IMR-90 (cell line): ENCODE results near the gene PPARGC1A. TPM values are rescaled to one million over a fixed set of nuclear protein-coding genes. Genes with fewer than 3 reads are reported as not detected.

Experiments
- ATAC-seq: fragments of 200-7000 bp; cut with Tn5 transposase; 2 replicates; pipeline ENCODE4 v1.9.1; 2020; ENCODE audit warnings: low read depth, mild to moderate bottlenecking, moderate library complexity
- BruUV-seq: library from RNA; stranded (reverse); fragments of 400-500 nt; replicated peaks from 2 replicates; lab custom pipeline; 2021; lab: Mats Ljungman, UMichigan
- CTCF ChIA-PET: fragments of 300-600 bp; formaldehyde crosslinking; extraction: SDS; loops from one replicate; lab custom pipeline; 2021; ENCODE audit warnings: antibody characterized with exemption; lab: Yijun Ruan, JAX
- POLR2A ChIA-PET: fragments of 300-600 bp; sonication (Branson Sonifier 250); formaldehyde crosslinking; loops from one replicate; lab custom pipeline; 2022; ENCODE audit warnings: antibody characterized with exemption; ENCODE audit not compliant: unreplicated experiment; lab: Charles Lee
- DNase-seq: peaks from one replicate; pipeline ENCODE4 v3.0.0; 2013
- H2AFZ ChIP-seq: replicated peaks from 2 replicates; pipeline ENCODE3; 2013; ENCODE audit warnings: low read length, mild to moderate bottlenecking; ENCODE audit not compliant: poor library complexity
- H2AK5ac ChIP-seq: 2 replicates; pipeline ENCODE4 v1.6.1; 2013; ENCODE audit warnings: low read depth, low read length, inconsistent platforms
- H2AK9ac ChIP-seq: replicated peaks from 2 replicates; pipeline ENCODE3; 2013; ENCODE audit warnings: mild to moderate bottlenecking, low read depth, low read length, moderate library complexity; ENCODE audit not compliant: poor library complexity
- H2BK120ac ChIP-seq: 2 replicates; pipeline ENCODE4 v1.6.1; 2013; ENCODE audit warnings: low read depth, low read length, inconsistent platforms
- H2BK15ac ChIP-seq: 3 replicates; pipeline ENCODE4 v1.6.1; 2013; ENCODE audit warnings: low read depth, low read length, inconsistent platforms
- H2BK20ac ChIP-seq: 2 replicates; pipeline ENCODE4 v1.6.1; 2013; ENCODE audit warnings: low read depth, mild to moderate bottlenecking, inconsistent platforms, low read length, moderate library complexity
- H2BK5ac ChIP-seq: 2 replicates; pipeline ENCODE4 v1.6.1; 2013; ENCODE audit warnings: mild to moderate bottlenecking, low read depth, low read length, inconsistent platforms; ENCODE audit not compliant: poor library complexity, severe bottlenecking
- H3K14ac ChIP-seq: replicated peaks from 2 replicates; pipeline ENCODE4 v1.6.1; 2013; ENCODE audit warnings: low read depth, low read length, inconsistent platforms
- H3K18ac ChIP-seq: 2 replicates; pipeline ENCODE4 v1.6.1; 2013; ENCODE audit warnings: low read depth, low read length, control low read depth
- H3K23ac ChIP-seq: 2 replicates; pipeline ENCODE4 v1.6.1; 2013; ENCODE audit warnings: low read depth, low read length, inconsistent platforms
- H3K27ac ChIP-seq: 2 replicates; pipeline ENCODE4 v1.5.1; 2013; ENCODE audit warnings: mild to moderate bottlenecking, control low read depth, low read length; ENCODE audit not compliant: insufficient read depth
- H3K27me3 ChIP-seq: 2 replicates; pipeline ENCODE4 v1.6.1; 2013; ENCODE audit warnings: low read length; ENCODE audit not compliant: control insufficient read depth, insufficient read depth
- H3K36me3 ChIP-seq: 2 replicates; pipeline ENCODE4 v1.6.1; 2013; ENCODE audit warnings: low read length, mixed read lengths; ENCODE audit not compliant: control insufficient read depth, insufficient read depth
- H3K4ac ChIP-seq: 2 replicates; pipeline ENCODE4 v1.6.1; 2013; ENCODE audit warnings: low read depth, low read length, inconsistent platforms
- H3K4me1 ChIP-seq: 2 replicates; pipeline ENCODE4 v1.6.1; 2013; ENCODE audit warnings: low read length, mixed read lengths; ENCODE audit not compliant: control insufficient read depth, insufficient read depth
- H3K4me2 ChIP-seq: 2 replicates; pipeline ENCODE4 v1.6.1; 2013; ENCODE audit warnings: low read depth, mild to moderate bottlenecking, control low read depth, low read length, moderate library complexity
- H3K4me3 ChIP-seq: 2 replicates; pipeline ENCODE4 v1.5.1; 2013; ENCODE audit warnings: low read depth, mild to moderate bottlenecking, control low read depth, low read length, moderate library complexity; ENCODE audit not compliant: insufficient read depth
- H3K56ac ChIP-seq: 2 replicates; pipeline ENCODE4 v1.6.1; 2013; ENCODE audit warnings: low read length, inconsistent platforms; ENCODE audit not compliant: insufficient read depth; ENCODE audit errors: extremely low read depth
- H3K79me1 ChIP-seq, 2 experiments: 2 replicates each; pipeline ENCODE4 v1.6.1; 2013; ENCODE audit warnings: low read length in 2 of 2, inconsistent platforms in 1 of 2, low read depth in 1 of 2
- H3K9ac ChIP-seq: 2 replicates; pipeline ENCODE4 v1.6.1; 2013; ENCODE audit warnings: low read depth, low read length, control low read depth
- H3K9me1 ChIP-seq: 2 replicates; pipeline ENCODE4 v1.6.1; 2013; ENCODE audit warnings: low read length, inconsistent platforms; ENCODE audit not compliant: insufficient read depth
- H3K9me3 ChIP-seq: 2 replicates; pipeline ENCODE4 v1.6.1; 2013; ENCODE audit warnings: low read length; ENCODE audit not compliant: control insufficient read depth, insufficient read depth
- H4K20me1 ChIP-seq: 2 replicates; pipeline ENCODE4 v1.6.1; 2013; ENCODE audit warnings: low read length, inconsistent platforms; ENCODE audit not compliant: insufficient read depth
- H4K5ac ChIP-seq: 2 replicates; pipeline ENCODE4 v1.6.1; 2013; ENCODE audit warnings: mild to moderate bottlenecking, low read depth, low read length, control low read depth
- H4K8ac ChIP-seq, 2 experiments: 2 replicates each; pipeline ENCODE4 v1.6.1; 2013; ENCODE audit warnings: low read depth in 2 of 2, low read length in 2 of 2, control low read depth in 1 of 2, inconsistent platforms in 1 of 2
- H4K91ac ChIP-seq: 2 replicates; pipeline ENCODE4 v1.6.1; 2013; ENCODE audit warnings: low read depth, low read length, inconsistent platforms; ENCODE audit not compliant: insufficient read depth
- BHLHE40 ChIP-seq: fragments of 150-350 bp; IDR thresholded peaks from 2 replicates; pipeline ENCODE4 v1.6.1; 2016; ENCODE audit warnings: mild to moderate bottlenecking, low read depth, low read length
- CHD1 ChIP-seq: IDR thresholded peaks from 2 replicates; pipeline ENCODE4 v1.6.1; 2012; ENCODE audit warnings: low read depth, low read length, improper control_type of control experiment
- CTCF ChIP-seq: conservative IDR thresholded peaks from 2 replicates; pipeline ENCODE4 v1.5.1; 2012; ENCODE audit warnings: mild to moderate bottlenecking, low read depth, low read length, improper control_type of control experiment
- FOS ChIP-seq: fragments of 150-350 bp; IDR thresholded peaks from 2 replicates; pipeline ENCODE4 v1.6.1; 2016; ENCODE audit warnings: low read depth, low read length
- MAZ ChIP-seq: IDR thresholded peaks from 2 replicates; pipeline ENCODE4 v1.6.1; 2012; ENCODE audit warnings: low read depth, mild to moderate bottlenecking, low read length, improper control_type of control experiment, moderate library complexity, borderline replicate concordance
- NFE2L2 ChIP-seq: fragments of 150-350 bp; IDR thresholded peaks from 2 replicates; pipeline ENCODE4 v1.6.1; 2016; ENCODE audit warnings: low read depth, mild to moderate bottlenecking, low read length
- POLR2A ChIP-seq: IDR thresholded peaks from 2 replicates; pipeline ENCODE4 v1.6.1; 2012; ENCODE audit warnings: mild to moderate bottlenecking, low read depth, low read length
- WGBS, 2 experiments: methylation state at CpG; one replicate each; pipeline versions ENCODE4 v1.1.5 to v1.1.7; 2013; ENCODE audit warnings: missing lambda C conversion rate in 2 of 2; ENCODE audit not compliant: insufficient read length in 1 of 2; ENCODE audit errors: extremely low coverage in 2 of 2; 5-methylcytosine and 5-hydroxymethylcytosine counted together
- dilution Hi-C: fragments of 300-500 bp; cut with HindIII; formaldehyde crosslinking; loops from one replicate; pipeline ENCODE4 v1.14.3; 2018; ENCODE audit warnings: low sequenced_read_pairs; ENCODE audit not compliant: unreplicated experiment
- in situ Hi-C: fragments of 300-500 bp; cut with MboI; formaldehyde crosslinking; loops from 3 replicates; pipeline ENCODE4 v1.14.3; 2019; ENCODE audit warnings: low sequenced_read_pairs, inconsistent platforms, mixed read lengths
- intact Hi-C: fragments of 100-400 bp; cut with micrococcal nuclease; formaldehyde crosslinking; loops from 2 replicates; pipeline ENCODE4 v1.10.0; 2022
- polyA plus RNA-seq, 3 experiments: library from polyadenylated mRNA; depleted of rRNA; stranded (reverse); fragments of >200 nt; gene quantifications; 2 replicates each; pipeline ENCODE4 v1.2.3, GENCODE V29; 2012; ENCODE audit warnings: low replicate concordance in 1 of 3
- total RNA-seq: library from RNA; depleted of rRNA; stranded (reverse); fragments of >200 nt; gene quantifications from 2 replicates; pipeline ENCODE4 v1.2.3, GENCODE V29; 2012
- TF ChIP-seq, protein P1 (sequence below): fragments of 150-350 bp; IDR thresholded peaks from 2 replicates; pipeline ENCODE4 v1.6.1; 2016; ENCODE audit warnings: low read depth, mild to moderate bottlenecking, low read length, moderate library complexity, borderline replicate concordance

Gene PPARGC1A
- total and polyA plus RNA-seq, 2 of the 4 experiments (the other 2 are of a cell fraction), result under 0.01 to 0.03 TPM

DNA sequence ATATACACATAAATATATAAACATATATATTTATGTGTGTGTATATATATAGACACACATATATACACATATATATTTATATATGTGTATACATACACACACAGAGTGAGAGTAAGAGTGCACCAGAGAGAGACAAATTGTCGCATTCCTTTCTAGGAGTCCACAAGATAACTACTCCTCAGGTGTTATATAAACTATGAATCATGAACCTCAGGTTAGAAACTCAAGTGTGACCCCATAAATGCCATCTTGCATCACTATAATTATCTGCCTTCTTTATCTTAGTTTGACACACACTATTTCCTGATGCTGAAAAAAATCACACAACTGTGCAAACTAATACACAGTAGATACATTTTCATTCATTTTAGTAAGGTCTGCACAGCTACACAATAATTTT lies 135.2 kb downstream of the PPARGC1A start:
- Histone ChIP-seq H3K27me3 (no peaks in the 10 kb centered on the region), H3K4me2 (no peak overlapping the region), H4K91ac (no peak overlapping the region), H2AK9ac (no peak overlapping the region), H2AFZ (no peak overlapping the region), H3K18ac (no peak overlapping the region), H3K79me1 (no peaks in the 10 kb centered on the region), H2BK5ac (no peak overlapping the region), H4K8ac (no peak overlapping the region), H3K56ac (no peak overlapping the region), H3K27ac (no peak overlapping the region), H2BK20ac (no peak overlapping the region), H3K4me1 (no peaks in the 10 kb centered on the region), H2BK15ac (no peak overlapping the region), H2BK120ac (no peak overlapping the region), H3K4me3 (no peak overlapping the region), H2AK5ac (no peak overlapping the region), H3K14ac (no peak overlapping the region), H3K4ac (no peak overlapping the region), H3K36me3 (no peaks in the 10 kb centered on the region), H4K20me1 (no peaks in the 10 kb centered on the region), H3K9me3 (no peaks in the 10 kb centered on the region), H3K9me1 (no peaks in the 10 kb centered on the region), H3K23ac (no peak overlapping the region), H3K9ac (no peak overlapping the region), H4K5ac (no peak overlapping the region)
- dilution Hi-C loops (no loop called here), intact Hi-C loops (no loop called here), in situ Hi-C loops (no loop called here)
- no TSS peak for BruUV-seq
- CTCF ChIA-PET, result no interaction called here
- DNase-seq (no peak), ATAC-seq (no peak)
- WGBS, 2 experiments, result no CpG with 5 or more reads among the region's 1 CpG
- POLR2A ChIA-PET, result no interaction called here
- TF ChIP-seq POLR2A (no peak), NFE2L2 (no peak), CTCF (no peak), MAZ (no peak), CHD1 (no peak), BHLHE40 (no peak), FOS (no peak)
- TF ChIP-seq, protein P1, sequence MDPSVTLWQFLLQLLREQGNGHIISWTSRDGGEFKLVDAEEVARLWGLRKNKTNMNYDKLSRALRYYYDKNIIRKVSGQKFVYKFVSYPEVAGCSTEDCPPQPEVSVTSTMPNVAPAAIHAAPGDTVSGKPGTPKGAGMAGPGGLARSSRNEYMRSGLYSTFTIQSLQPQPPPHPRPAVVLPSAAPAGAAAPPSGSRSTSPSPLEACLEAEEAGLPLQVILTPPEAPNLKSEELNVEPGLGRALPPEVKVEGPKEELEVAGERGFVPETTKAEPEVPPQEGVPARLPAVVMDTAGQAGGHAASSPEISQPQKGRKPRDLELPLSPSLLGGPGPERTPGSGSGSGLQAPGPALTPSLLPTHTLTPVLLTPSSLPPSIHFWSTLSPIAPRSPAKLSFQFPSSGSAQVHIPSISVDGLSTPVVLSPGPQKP, result no peak
